GM12873 (cell line): ENCODE results near the gene DCUN1D1.
A peak's percentile ranks its signal among the peaks of the same experiment; 100 is the strongest.

Experiments
- TF ChIP-seq, protein P1 (sequence below): IDR thresholded peaks from 2 replicates; pipeline ENCODE4 v1.5.1; 2012; ENCODE audit warnings: low read depth, mild to moderate bottlenecking, moderate library complexity, low read length, control low read depth; ENCODE audit not compliant: insufficient read depth; ENCODE audit errors: missing control alignments

Gene DCUN1D1

DNA sequence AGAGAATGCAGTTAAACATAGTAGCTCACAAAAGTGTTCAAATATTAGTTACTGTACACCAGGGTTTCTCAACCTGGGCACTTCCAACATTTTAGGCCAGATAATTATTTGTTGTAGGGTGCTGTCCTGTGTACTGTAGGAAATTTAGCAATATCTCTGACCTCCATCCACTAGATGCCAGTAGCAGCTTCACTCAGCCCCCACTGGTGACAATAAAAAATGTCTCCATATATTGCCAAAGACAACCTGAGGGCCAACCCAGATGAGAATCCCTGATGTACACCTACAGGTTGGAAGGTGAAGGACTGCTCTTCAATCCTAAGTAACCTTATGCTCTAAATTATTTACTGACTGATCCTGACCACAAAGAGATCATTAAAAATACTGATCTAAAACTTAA, 32.5 kb downstream of the DCUN1D1 start:
- TF ChIP-seq, protein P1, sequence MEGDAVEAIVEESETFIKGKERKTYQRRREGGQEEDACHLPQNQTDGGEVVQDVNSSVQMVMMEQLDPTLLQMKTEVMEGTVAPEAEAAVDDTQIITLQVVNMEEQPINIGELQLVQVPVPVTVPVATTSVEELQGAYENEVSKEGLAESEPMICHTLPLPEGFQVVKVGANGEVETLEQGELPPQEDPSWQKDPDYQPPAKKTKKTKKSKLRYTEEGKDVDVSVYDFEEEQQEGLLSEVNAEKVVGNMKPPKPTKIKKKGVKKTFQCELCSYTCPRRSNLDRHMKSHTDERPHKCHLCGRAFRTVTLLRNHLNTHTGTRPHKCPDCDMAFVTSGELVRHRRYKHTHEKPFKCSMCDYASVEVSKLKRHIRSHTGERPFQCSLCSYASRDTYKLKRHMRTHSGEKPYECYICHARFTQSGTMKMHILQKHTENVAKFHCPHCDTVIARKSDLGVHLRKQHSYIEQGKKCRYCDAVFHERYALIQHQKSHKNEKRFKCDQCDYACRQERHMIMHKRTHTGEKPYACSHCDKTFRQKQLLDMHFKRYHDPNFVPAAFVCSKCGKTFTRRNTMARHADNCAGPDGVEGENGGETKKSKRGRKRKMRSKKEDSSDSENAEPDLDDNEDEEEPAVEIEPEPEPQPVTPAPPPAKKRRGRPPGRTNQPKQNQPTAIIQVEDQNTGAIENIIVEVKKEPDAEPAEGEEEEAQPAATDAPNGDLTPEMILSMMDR: peak; percentile 34

DNA sequence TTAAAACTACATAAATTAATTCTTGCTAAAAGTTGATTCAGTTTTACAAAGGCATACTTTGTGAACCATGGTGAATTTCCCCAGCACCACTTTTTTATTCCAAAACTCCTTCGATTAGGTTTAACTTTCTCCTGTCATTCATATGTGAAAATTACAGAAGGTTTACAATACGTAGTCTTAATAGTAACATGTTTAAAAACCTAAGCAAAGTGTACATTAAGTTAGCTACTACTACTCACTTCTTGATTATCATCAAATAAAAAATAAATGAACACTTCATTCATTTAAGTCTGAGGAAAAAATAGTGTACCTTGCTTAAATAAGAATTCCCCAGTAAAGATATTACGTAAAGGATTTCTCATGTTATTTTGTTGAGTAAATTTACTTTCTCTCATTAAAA, 38.6 kb downstream of the DCUN1D1 start:
- TF ChIP-seq, protein P1: no peak

DNA sequence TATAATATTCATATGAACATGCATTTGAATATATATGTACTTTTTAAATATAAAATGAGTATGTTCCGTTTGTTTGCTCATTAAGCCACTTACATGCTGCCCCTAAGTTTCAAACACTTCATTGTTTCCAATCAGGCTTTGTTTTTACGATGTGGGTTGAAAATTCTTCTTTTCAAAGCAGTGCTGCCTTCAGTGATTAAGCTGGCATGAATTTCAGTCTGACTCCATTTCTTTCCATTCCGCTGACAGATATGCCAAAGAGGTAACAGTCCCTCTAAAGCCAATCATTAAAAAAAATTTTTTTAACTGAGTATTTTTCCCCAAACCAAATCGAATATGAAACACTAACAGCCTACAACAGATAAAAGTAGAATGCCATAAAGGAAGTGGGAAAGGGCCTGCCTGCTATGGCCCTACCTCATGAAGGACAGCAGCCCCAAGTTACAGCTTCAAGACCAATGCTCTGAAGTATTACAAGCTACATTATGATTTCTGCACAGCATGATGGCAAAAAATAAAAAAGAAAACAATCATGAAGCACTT, 40.0 kb downstream of the DCUN1D1 start:
- TF ChIP-seq, protein P1: no peak

DNA sequence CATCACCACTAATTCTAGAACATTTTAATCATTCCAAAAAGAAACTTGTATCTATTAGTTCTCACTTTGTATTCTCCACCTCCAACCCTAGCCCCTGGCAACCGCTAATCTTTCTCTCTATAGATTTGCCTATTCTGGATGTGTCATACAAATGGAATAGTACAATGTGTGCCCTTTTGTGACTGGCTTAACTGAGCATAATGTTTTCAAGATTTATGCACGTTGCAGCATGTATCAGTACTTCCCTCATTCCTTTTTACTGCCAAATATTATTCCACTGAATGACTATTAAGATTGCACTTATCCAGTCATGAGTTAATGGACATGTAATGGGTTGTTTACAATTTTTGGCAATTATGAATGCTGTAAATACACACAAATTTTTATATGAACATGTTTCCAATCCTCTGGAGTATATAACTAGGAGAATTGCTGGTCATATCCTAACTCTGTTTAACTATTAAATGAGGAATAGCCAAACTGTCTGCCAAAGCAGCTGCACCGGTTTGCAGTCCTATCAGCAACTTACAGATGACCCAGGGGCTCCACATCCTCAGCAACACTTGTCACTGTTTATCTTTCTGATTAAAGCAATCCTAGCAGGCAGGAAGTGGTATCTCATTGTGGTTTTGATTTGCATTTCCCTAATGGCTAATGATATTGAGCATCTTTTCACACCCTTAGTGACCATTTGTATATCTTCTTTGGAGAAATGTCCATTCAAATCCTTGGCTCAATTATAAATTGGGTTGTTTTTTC, 42.9 kb downstream of the DCUN1D1 start:
- TF ChIP-seq, protein P1: no peak

DNA sequence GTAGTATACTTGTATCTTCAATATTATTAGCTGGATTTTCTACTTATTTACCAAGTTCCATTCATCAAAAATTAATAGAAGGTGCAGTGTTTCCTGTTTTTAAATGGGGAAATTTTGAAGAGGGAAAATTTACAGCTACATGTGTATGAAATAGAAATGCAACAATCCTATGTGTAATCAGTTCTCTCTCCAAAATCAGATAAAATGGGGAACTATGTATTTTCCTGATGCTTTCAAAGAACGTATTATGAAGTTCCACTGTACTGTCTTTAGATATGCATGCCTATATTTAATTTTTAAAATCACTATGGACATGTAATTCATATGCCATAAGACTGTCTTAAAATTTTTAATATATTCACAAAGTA, 43.4 kb downstream of the DCUN1D1 start:
- TF ChIP-seq, protein P1: no peak

DNA sequence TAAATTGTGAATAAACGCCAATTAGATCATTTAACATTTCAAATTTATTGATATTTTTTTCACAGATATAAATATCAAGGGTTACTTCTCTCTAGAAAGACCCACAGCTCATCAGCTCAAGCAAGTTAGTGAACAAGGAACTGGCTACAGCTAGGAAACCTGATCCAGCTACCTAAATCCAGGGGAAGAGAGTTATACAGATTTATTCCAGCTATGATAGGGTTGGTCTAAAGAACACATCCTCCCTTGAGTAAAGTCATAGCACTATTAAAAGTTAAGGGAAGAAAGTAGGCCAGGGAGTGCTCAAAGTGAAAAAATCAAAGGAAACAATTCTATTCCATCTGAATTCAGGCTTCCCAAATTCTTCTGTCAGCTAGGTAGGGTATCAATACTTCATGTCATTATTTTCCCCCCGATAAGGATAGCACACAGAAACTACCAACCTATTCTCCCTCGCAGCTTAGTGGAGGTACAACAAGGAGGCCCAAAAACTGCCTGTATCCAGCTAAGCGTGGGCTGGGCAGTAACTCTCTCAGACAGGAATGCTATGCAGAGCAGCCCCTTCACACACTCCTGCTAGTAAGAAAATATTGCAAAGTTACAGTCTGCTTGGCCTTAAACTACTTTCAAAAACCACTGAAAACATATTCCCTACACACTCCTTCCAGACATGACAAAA, 44.0 kb downstream of the DCUN1D1 start:
- TF ChIP-seq, protein P1: no peak

DNA sequence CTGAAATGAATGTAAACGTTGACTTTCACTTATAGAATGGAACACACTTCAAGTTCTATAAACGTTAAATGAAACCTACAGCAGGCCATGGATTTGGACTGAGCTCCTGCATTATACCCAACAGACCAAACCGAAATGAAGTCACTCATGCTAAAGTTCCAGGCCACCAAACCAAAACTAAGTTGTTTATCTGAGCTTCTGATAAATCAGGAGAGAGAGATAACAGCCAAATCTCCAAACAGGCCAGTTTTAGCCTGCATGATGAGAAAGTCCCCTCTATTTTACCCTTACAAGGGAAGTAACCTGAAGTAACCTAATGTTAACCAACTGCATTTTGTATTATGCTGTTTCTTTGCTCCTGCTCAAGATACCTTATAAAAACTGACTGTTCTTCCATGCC, 44.5 kb downstream of the DCUN1D1 start:
- TF ChIP-seq, protein P1: no peak
